Left lung (tissue), 10 donors: ENCODE measurements around the gene MPO. TPM values are rescaled to one million over a fixed set of nuclear protein-coding genes. Genes with fewer than 3 reads are reported as not detected.

ENCODE experiments used
- ATAC-seq: fragments of 200-7000 bp; cut with Tn5 transposase; one replicate; pipeline ENCODE4 v1.9.1; 2020; ENCODE audit warnings: moderate library complexity
- DNase-seq, 4 donors: peaks; one replicate each; pipeline ENCODE4 v3.0.0-alpha.2; 2013 to 2020
- H3K27ac ChIP-seq, 2 donors: fragments of 200-600 bp; sonication (generic) in 1 of 2; one replicate each; pipeline versions ENCODE4 v1.5.0 to v1.8.0; 2020 to 2021
- H3K27me3 ChIP-seq, 2 donors: fragments of 200-600 bp; sonication (generic) in 1 of 2; one replicate each; pipeline versions ENCODE4 v1.5.0 to v1.8.0; 2020 to 2021
- H3K36me3 ChIP-seq, 2 donors: fragments of 200-600 bp; sonication (generic) in 1 of 2; one replicate each; pipeline versions ENCODE4 v1.5.0 to v1.8.0; 2020 to 2021
- H3K4me1 ChIP-seq, 2 donors: fragments of 200-600 bp; one replicate each; pipeline ENCODE4 v1.8.0; 2021
- H3K4me3 ChIP-seq, 2 donors: fragments of 200-600 bp; sonication (generic) in 1 of 2; one replicate each; pipeline versions ENCODE4 v1.5.0 to v1.8.0; 2020 to 2021; ENCODE audit warnings: mild to moderate bottlenecking in 1 of 2
- H3K9me3 ChIP-seq, 2 donors: fragments of 200-600 bp; sonication (generic) in 1 of 2; one replicate each; pipeline versions ENCODE4 v1.5.0 to v1.8.0; 2020 to 2021
- intact Hi-C, 2 donors: fragments of 100-400 bp; cut with DNase I; formaldehyde crosslinking; loops; one replicate each; pipeline versions ENCODE4 v1.11.2 to v1.14.2; 2022
- polyA plus RNA-seq, 6 donors: library from polyadenylated mRNA; unstranded; fragments of 120-200 nt; gene quantifications; one replicate each; pipeline ENCODE4 v1.2.1, GENCODE V29; 2013; ENCODE audit not compliant: insufficient read length in 6 of 6
- total RNA-seq, 2 donors: library from RNA; stranded (reverse); fragmentation: NEBNext Ultra II Directional; extraction: Animal tissue kit (Norgen Biotek cat#: 25700); gene quantifications; one replicate each; pipeline ENCODE4 v1.2.1, GENCODE V29; 2021
- TF ChIP-seq, protein P1 (sequence below), 2 donors: fragments of 200-600 bp; sonication (generic) in 1 of 2; IDR thresholded peaks; one replicate each; pipeline versions ENCODE4 v1.5.0 to v1.8.0; 2021; ENCODE audit warnings: antibody characterized with exemption in 2 of 2
- donor health status: DM: no; HTN: yes; CAD: no.
- donor health status: DM: no; HTN: no; CAD: no.

MPO gene
- total and polyA plus RNA-seq, 8 donors, result 1.0 to 15.3 (median 11.2) TPM

DNA sequence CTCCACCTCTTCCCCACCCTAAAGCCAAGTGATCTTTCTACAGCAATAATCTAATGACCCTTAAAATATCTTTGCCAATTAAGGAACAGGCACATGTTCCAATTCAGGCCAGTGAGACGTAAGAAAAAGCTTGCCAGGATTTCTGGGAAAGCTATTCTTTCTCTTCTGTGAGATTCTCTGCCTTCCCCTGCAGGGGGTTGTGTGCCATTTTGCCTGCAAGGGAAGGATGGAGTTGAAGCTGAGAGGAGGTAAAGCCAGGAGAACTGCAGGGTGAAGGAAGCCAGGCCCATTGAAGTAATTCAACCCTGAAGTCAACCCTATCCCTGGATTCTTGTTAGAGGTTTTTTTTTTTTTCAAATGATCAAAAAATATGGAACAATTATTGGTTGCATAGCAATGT is 51.4 kb downstream of the MPO start:
- Histone ChIP-seq H3K27ac (no peak overlapping the region), H3K36me3 (no peaks in the 10 kb centered on the region), H3K9me3 (no peaks in the 10 kb centered on the region), H3K4me3 (no peak overlapping the region), H3K4me1 (peaks cover 0 to 6% of the 10 kb centered on the region in 2 donors), H3K27me3 (peaks cover 0 to 22% of the 10 kb centered on the region in 2 donors)
- no peak for DNase-seq
- ATAC-seq, result no peak
- intact Hi-C loops, result no loop called here
- TF ChIP-seq, protein P1, sequence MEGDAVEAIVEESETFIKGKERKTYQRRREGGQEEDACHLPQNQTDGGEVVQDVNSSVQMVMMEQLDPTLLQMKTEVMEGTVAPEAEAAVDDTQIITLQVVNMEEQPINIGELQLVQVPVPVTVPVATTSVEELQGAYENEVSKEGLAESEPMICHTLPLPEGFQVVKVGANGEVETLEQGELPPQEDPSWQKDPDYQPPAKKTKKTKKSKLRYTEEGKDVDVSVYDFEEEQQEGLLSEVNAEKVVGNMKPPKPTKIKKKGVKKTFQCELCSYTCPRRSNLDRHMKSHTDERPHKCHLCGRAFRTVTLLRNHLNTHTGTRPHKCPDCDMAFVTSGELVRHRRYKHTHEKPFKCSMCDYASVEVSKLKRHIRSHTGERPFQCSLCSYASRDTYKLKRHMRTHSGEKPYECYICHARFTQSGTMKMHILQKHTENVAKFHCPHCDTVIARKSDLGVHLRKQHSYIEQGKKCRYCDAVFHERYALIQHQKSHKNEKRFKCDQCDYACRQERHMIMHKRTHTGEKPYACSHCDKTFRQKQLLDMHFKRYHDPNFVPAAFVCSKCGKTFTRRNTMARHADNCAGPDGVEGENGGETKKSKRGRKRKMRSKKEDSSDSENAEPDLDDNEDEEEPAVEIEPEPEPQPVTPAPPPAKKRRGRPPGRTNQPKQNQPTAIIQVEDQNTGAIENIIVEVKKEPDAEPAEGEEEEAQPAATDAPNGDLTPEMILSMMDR (IDR thresholded peaks at IDR 0.05), result no peak

DNA sequence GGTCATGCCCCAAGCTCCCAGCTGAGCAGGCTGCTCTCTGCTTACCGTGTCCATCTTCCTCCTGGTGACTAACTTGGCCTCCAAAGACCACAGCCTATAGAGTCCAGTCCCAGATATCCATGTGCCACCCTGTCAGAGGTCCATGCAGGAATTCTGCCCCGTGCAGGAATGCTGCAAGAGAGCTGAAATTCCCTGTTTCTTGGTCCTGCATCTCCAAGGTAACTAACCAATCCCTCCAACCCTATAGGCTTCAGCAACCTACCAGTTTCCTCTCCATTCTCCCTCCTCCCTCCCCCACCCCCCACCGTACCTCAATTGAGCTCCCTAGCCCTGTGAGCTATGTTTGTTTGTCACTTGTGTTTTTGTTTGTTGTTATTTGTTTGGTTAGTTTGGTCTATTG is 52.1 kb downstream of the MPO start:
- no peak for ATAC-seq

DNA sequence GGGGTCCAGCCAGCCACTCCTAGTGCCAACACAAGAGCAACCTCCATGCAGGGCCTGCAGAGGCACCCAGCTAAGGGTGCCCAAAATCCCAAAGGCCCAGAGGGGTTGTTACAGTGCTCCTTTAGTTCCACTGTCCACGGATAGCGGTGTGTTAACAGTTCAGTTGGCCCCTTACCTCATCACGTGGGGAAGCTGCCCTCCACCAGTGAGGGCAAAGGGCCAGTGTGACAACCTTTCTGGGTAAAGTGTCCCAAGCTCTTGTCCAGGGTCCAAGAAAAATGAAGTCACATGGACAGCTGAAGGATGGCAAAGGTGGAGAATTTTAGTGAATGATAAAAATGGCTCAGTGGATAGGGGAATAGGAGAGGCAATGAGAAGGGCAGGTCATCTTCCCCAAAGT is 53.0 kb downstream of the MPO start:
- Histone ChIP-seq H3K36me3 (no peaks in the 10 kb centered on the region), H3K9me3 (no peaks in the 10 kb centered on the region), H3K4me1 (peaks cover 0 to 6% of the 10 kb centered on the region in 2 donors), H3K27ac (no peak overlapping the region), H3K27me3 (peaks cover 0 to 13% of the 10 kb centered on the region in 2 donors), H3K4me3 (no peak overlapping the region)
- no peak for ATAC-seq
- TF ChIP-seq, protein P1 (IDR thresholded peaks at IDR 0.05), result no peak
- intact Hi-C loops, result no loop called here
- no peak for DNase-seq

More for the DNA sequence above, 52.1 kb downstream of the MPO start:
- intact Hi-C loops, result no loop called here
- Histone ChIP-seq H3K4me1 (peaks cover 0 to 6% of the 10 kb centered on the region in 2 donors), H3K4me3 (no peak overlapping the region), H3K36me3 (no peaks in the 10 kb centered on the region), H3K27me3 (peaks cover 0 to 18% of the 10 kb centered on the region in 2 donors), H3K27ac (no peak overlapping the region), H3K9me3 (no peaks in the 10 kb centered on the region)
- DNase-seq, result no peak
- TF ChIP-seq, protein P1 (IDR thresholded peaks at IDR 0.05), result no peak

DNA sequence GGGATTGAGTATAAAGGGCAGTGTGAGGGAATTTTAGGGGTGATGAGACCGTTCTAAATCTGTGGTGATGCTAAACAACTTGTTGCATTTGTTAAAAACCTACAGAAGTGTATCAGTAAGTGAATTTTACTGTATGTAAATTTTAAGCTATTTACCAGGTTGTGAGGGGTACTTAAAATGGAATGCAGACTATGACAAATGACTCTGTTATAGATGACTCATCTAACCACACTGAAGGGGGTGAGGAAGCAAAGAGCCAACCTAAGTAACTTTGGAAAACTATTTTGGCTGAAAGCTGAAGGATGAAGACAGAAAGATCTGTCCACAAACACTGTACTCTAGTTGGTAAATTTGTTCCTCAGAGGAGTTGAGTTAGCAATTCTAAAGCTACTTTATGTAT is 56.4 kb downstream of the MPO start:
- ATAC-seq, result no peak
- Histone ChIP-seq H3K27ac (no peak overlapping the region), H3K36me3 (no peaks in the 10 kb centered on the region), H3K4me1 (peaks cover 0 to 7% of the 10 kb centered on the region in 2 donors), H3K27me3 (peaks cover 0 to 6% of the 10 kb centered on the region in 2 donors), H3K4me3 (no peak overlapping the region), H3K9me3 (no peaks in the 10 kb centered on the region)
- DNase-seq, result no peak
- TF ChIP-seq, protein P1 (IDR thresholded peaks at IDR 0.05), result no peak
- intact Hi-C loops, result no loop called here

Other genes starting within 250 kb of the MPO start
- 10 to 100 TPM; 36.3 to 38.2 TPM for gene DYNLL2, start 197.5 kb downstream of the MPO start, total RNA-seq
- gene DYNLL2, start 197.5 kb downstream of the MPO start, polyA plus RNA-seq, result 10 to 100 TPM; 52.8 to 70.8 (median 61.4) TPM
- gene OR4D1, start 132.6 kb downstream of the MPO start, total RNA-seq, result not detected
- under 1 TPM in 3 of 6 donors, not detected in 3; 0.03 to 0.06 (median 0.04) TPM for gene OR4D1, start 132.6 kb downstream of the MPO start, polyA plus RNA-seq
- gene OR4D2, start 114.0 kb downstream of the MPO start, total RNA-seq, result not detected
- not detected for gene OR4D2, start 114.0 kb downstream of the MPO start, polyA plus RNA-seq
- gene EPX, start 88.2 kb downstream of the MPO start, total RNA-seq, result not detected
- gene EPX, start 88.2 kb downstream of the MPO start, polyA plus RNA-seq, result 1 to 10 TPM in 2 of 6 donors, under 1 TPM in 4; 0.63 to 1.2 (median 0.90) TPM
- gene MKS1, start 61.7 kb downstream of the MPO start, total RNA-seq, result 10 to 100 TPM; 16.4 to 19.4 TPM
- gene MKS1, start 61.7 kb downstream of the MPO start, polyA plus RNA-seq, result 10 to 100 TPM; 35.5 to 46.8 (median 38.9) TPM
- gene LPO, start 42.4 kb downstream of the MPO start, total RNA-seq, result under 1 TPM in 1 of 2 donors, not detected in 1; 0.24 TPM
- gene LPO, start 42.4 kb downstream of the MPO start, polyA plus RNA-seq, result under 1 TPM; 0.10 to 0.21 (median 0.14) TPM
- gene TSPOAP1, start 47.9 kb upstream of the MPO start, total RNA-seq, result 10 to 100 TPM in 1 of 2 donors, 1 to 10 TPM in 1; 7.9 to 10.2 TPM
- 10 to 100 TPM; 48.1 to 65.0 (median 58.4) TPM for gene TSPOAP1, start 47.9 kb upstream of the MPO start, polyA plus RNA-seq
- gene SUPT4H1, start 71.3 kb upstream of the MPO start, total RNA-seq, result 10 to 100 TPM; 68.4 to 69.0 TPM
- 100 to 1,000 TPM; 117 to 139 (median 124) TPM for gene SUPT4H1, start 71.3 kb upstream of the MPO start, polyA plus RNA-seq
- gene RNF43, start 136.6 kb upstream of the MPO start, total RNA-seq, result 10 to 100 TPM in 1 of 2 donors, 1 to 10 TPM in 1; 6.8 to 13.4 TPM
- 10 to 100 TPM; 34.7 to 55.8 (median 43.5) TPM for gene RNF43, start 136.6 kb upstream of the MPO start, polyA plus RNA-seq
- gene HSF5, start 207.5 kb upstream of the MPO start, total RNA-seq, result under 1 TPM; 0.08 to 0.15 TPM
- gene HSF5, start 207.5 kb upstream of the MPO start, polyA plus RNA-seq, result under 1 TPM; 0.10 to 0.14 (median 0.12) TPM
- gene MTMR4, start 233.7 kb upstream of the MPO start, total RNA-seq, result 10 to 100 TPM; 33.6 to 43.4 TPM
- gene MTMR4, start 233.7 kb upstream of the MPO start, polyA plus RNA-seq, result 10 to 100 TPM; 44.2 to 54.8 (median 48.3) TPM